ENCODE measurements around the gene POMZP3.
"Not testable (repeated sequence)": the region's sequence is repeated elsewhere in the genome, so short reads cannot be mapped to it uniquely, and the experiment has no call there.

- not testable (repeated sequence) for TF ChIP-seq EZH2 (IDR thresholded peaks at IDR 0.05; ENCODE audit: borderline replicate concordance, insufficient read depth, low read length, poor library complexity, severe bottlenecking); CTCF (IDR thresholded peaks at IDR 0.05; ENCODE audit: poor library complexity, severe bottlenecking); EP300 (conservative IDR thresholded peaks at IDR 0.05; ENCODE audit: poor library complexity, severe bottlenecking); POLR2AphosphoS5 (IDR thresholded peaks at IDR 0.05); MXI1 (conservative IDR thresholded peaks at IDR 0.05; ENCODE audit: poor library complexity, severe bottlenecking)
These were observed 27.0 kb downstream of the POMZP3 start for GRCh38 chr7:76600116-76600482.
